ENCODE results near the gene CASS4.

The CASS4 gene

GRCh38 chr20:56426026-56426425 lies 14.0 kb downstream of the CASS4 start:
- H3K4me3 ChIP-seq (ENCODE audit: low read length, poor library complexity, severe bottlenecking): no peak overlapping the region
- H3K9ac ChIP-seq (ENCODE audit: low read depth, low read length, poor library complexity, severe bottlenecking): no peak overlapping the region
- H3K4me2 ChIP-seq (ENCODE audit: low read depth, low read length, poor library complexity, severe bottlenecking): no peak overlapping the region
- H3K36me3 ChIP-seq (ENCODE audit: insufficient read depth, low read length): no peaks in the 10 kb centered on the region
- no peaks in the 10 kb centered on the region for H3K9me2 ChIP-seq (replicated peaks; ENCODE audit: low read depth, low read length)
- TF ChIP-seq CTCF (conservative IDR thresholded peaks at IDR 0.05; ENCODE audit: low read length) (no peak), EZH2phosphoT487 (IDR thresholded peaks at IDR 0.05; ENCODE audit: borderline replicate concordance) (no peak)
- no peaks in the 10 kb centered on the region for H3K27me3 ChIP-seq (ENCODE audit: insufficient read depth, low read length, poor library complexity, severe bottlenecking)
- no peaks in the 10 kb centered on the region for H3K79me2 ChIP-seq (ENCODE audit: insufficient read depth, low read length)
- peaks cover 40% of the 10 kb centered on the region for H3K4me1 ChIP-seq (ENCODE audit: insufficient read depth, low read length, poor library complexity, severe bottlenecking)
- H4K20me1 ChIP-seq (ENCODE audit: insufficient read depth, low read length, poor library complexity, severe bottlenecking): no peaks in the 10 kb centered on the region
- no peaks in the 10 kb centered on the region for H3K9me3 ChIP-seq (ENCODE audit: insufficient read depth, low read depth, low read length)
- no peak overlapping the region for H2AFZ ChIP-seq (ENCODE audit: low read length)
- H3F3A ChIP-seq (ENCODE audit: low read depth): no peaks in the 10 kb centered on the region

- H3K27me3 ChIP-seq (ENCODE audit: insufficient read depth, low read length, poor library complexity, severe bottlenecking): no peaks in the 10 kb centered on the region
- no peaks in the 10 kb centered on the region for H3F3A ChIP-seq (ENCODE audit: low read depth)
- no peaks in the 10 kb centered on the region for H4K20me1 ChIP-seq (ENCODE audit: insufficient read depth, low read length, poor library complexity, severe bottlenecking)
- no peak overlapping the region for H3K9ac ChIP-seq (ENCODE audit: low read depth, low read length, poor library complexity, severe bottlenecking)
- no peaks in the 10 kb centered on the region for H3K36me3 ChIP-seq (ENCODE audit: insufficient read depth, low read length)
- no peaks in the 10 kb centered on the region for H3K9me3 ChIP-seq (ENCODE audit: insufficient read depth, low read depth, low read length)
- peaks cover 32% of the 10 kb centered on the region for H3K4me1 ChIP-seq (ENCODE audit: insufficient read depth, low read length, poor library complexity, severe bottlenecking)
- TF ChIP-seq CTCF (conservative IDR thresholded peaks at IDR 0.05; ENCODE audit: low read length) (no peak), EZH2phosphoT487 (IDR thresholded peaks at IDR 0.05; ENCODE audit: borderline replicate concordance) (no peak)
- no peak overlapping the region for H3K4me3 ChIP-seq (ENCODE audit: low read length, poor library complexity, severe bottlenecking)
- no peaks in the 10 kb centered on the region for H3K79me2 ChIP-seq (ENCODE audit: insufficient read depth, low read length)
- H2AFZ ChIP-seq (ENCODE audit: low read length): no peak overlapping the region
- H3K4me2 ChIP-seq (ENCODE audit: low read depth, low read length, poor library complexity, severe bottlenecking): no peak overlapping the region
- H3K9me2 ChIP-seq (replicated peaks; ENCODE audit: low read depth, low read length): no peaks in the 10 kb centered on the region
Observed at GRCh38 chr20:56426926-56427325, 14.9 kb downstream of the CASS4 start.

GRCh38 chr20:56427797-56428196 lies 15.7 kb downstream of the CASS4 start:
- H4K20me1 ChIP-seq (ENCODE audit: insufficient read depth, low read length, poor library complexity, severe bottlenecking): no peaks in the 10 kb centered on the region

More at GRCh38 chr20:56427797-56428196, 15.7 kb downstream of the CASS4 start:
- Histone ChIP-seq H3K36me3 (ENCODE audit: insufficient read depth, low read length) (no peaks in the 10 kb centered on the region), H3K9me2 (replicated peaks; ENCODE audit: low read depth, low read length) (no peaks in the 10 kb centered on the region), H3K9ac (ENCODE audit: low read depth, low read length, poor library complexity, severe bottlenecking) (no peak overlapping the region), H3K4me2 (ENCODE audit: low read depth, low read length, poor library complexity, severe bottlenecking) (no peak overlapping the region), H3K27me3 (ENCODE audit: insufficient read depth, low read length, poor library complexity, severe bottlenecking) (no peaks in the 10 kb centered on the region), H3F3A (ENCODE audit: low read depth) (no peaks in the 10 kb centered on the region), H3K4me1 (ENCODE audit: insufficient read depth, low read length, poor library complexity, severe bottlenecking) (peaks cover 32% of the 10 kb centered on the region), H3K9me3 (ENCODE audit: insufficient read depth, low read depth, low read length) (no peaks in the 10 kb centered on the region), H2AFZ (ENCODE audit: low read length) (no peak overlapping the region), H3K4me3 (ENCODE audit: low read length, poor library complexity, severe bottlenecking) (no peak overlapping the region), H3K79me2 (ENCODE audit: insufficient read depth, low read length) (no peaks in the 10 kb centered on the region)
- TF ChIP-seq CTCF (conservative IDR thresholded peaks at IDR 0.05; ENCODE audit: low read length): no peak
- TF ChIP-seq EZH2phosphoT487 (IDR thresholded peaks at IDR 0.05; ENCODE audit: borderline replicate concordance): no peak
